Panc1 (cell line): Measurements from ENCODE around the gene PRPF19. TPM values are rescaled to one million over a fixed set of nuclear protein-coding genes. Genes with fewer than 3 reads are reported as not detected.

Source experiments
- ATAC-seq: fragments of 200-7000 bp; cut with Tn5 transposase; 2 replicates; pipeline ENCODE4 v1.9.1; 2020; ENCODE audit warnings: mild to moderate bottlenecking, moderate library complexity
- BruUV-seq: library from RNA; stranded (reverse); fragments of 400-500 nt; replicated peaks from 2 replicates; lab custom pipeline; 2021; lab: Mats Ljungman, UMichigan
- CTCF ChIA-PET: fragments of 300-600 bp; sonication (Branson Sonifier 250); formaldehyde crosslinking; loops from one replicate; lab custom pipeline; 2022; ENCODE audit warnings: antibody characterized with exemption; lab: Charles Lee
- POLR2A ChIA-PET: fragments of 300-600 bp; sonication (Branson Sonifier 250); formaldehyde crosslinking; loops from one replicate; lab custom pipeline; 2022; ENCODE audit warnings: antibody characterized with exemption; lab: Charles Lee
- DNase-seq: peaks from one replicate; pipeline ENCODE4 v3.0.0-alpha.2; 2010; ENCODE audit warnings: low read depth, low spot score
- H3K27ac ChIP-seq: 2 replicates; pipeline ENCODE4 v1.5.1; 2011; ENCODE audit warnings: mild to moderate bottlenecking, low read length, inconsistent platforms
- H3K27me3 ChIP-seq: fragments of 200-500 bp; sonication (Bioruptor generic); 2 replicates; pipeline ENCODE4 v1.6.0; 2014; ENCODE audit warnings: low read length, inconsistent platforms; ENCODE audit not compliant: control insufficient read depth, insufficient read depth
- H3K36me3 ChIP-seq: fragments of 200-500 bp; sonication (Bioruptor generic); 2 replicates; pipeline ENCODE4 v1.5.1; 2014; ENCODE audit warnings: inconsistent platforms, mild to moderate bottlenecking, low read length, moderate library complexity; ENCODE audit not compliant: control insufficient read depth, insufficient read depth
- H3K4me1 ChIP-seq: 2 replicates; pipeline ENCODE4 v1.5.1; 2011; ENCODE audit warnings: inconsistent platforms, mild to moderate bottlenecking, low read length, moderate library complexity; ENCODE audit not compliant: control insufficient read depth, insufficient read depth
- H3K4me3 ChIP-seq, 2 experiments: 2 replicates each; pipeline ENCODE4 v1.5.1; 2011 to 2012; ENCODE audit warnings: low read depth in 2 of 2, low read length in 2 of 2, mild to moderate bottlenecking in 2 of 2, inconsistent platforms in 1 of 2, moderate library complexity in 1 of 2
- H3K9me3 ChIP-seq: fragments of 200-500 bp; sonication (Bioruptor generic); 2 replicates; pipeline ENCODE4 v1.5.1; 2014; ENCODE audit warnings: low read depth, mild to moderate bottlenecking, inconsistent platforms, low read length, moderate library complexity; ENCODE audit not compliant: control insufficient read depth, insufficient read depth
- CTCF ChIP-seq: fragments of 450-650 bp; IDR thresholded peaks from 2 replicates; pipeline ENCODE4 v1.5.1; 2017; ENCODE audit warnings: mild to moderate bottlenecking
- POLR2AphosphoS5 ChIP-seq: IDR thresholded peaks from 2 replicates; pipeline ENCODE4 v1.6.1; 2012; ENCODE audit warnings: mild to moderate bottlenecking, low read depth, low read length, moderate library complexity
- REST ChIP-seq, 2 experiments: IDR thresholded peaks; 2 replicates each; pipeline ENCODE4 v1.6.1; 2011 to 2012; ENCODE audit warnings: low read depth in 2 of 2, control low read depth in 1 of 2, low read length in 1 of 2, mild to moderate bottlenecking in 1 of 2, moderate library complexity in 1 of 2; ENCODE audit not compliant: insufficient read depth in 1 of 2
- SIN3A ChIP-seq: IDR thresholded peaks from 2 replicates; pipeline ENCODE4 v1.6.1; 2012; ENCODE audit warnings: low read depth, mild to moderate bottlenecking, low read length, moderate library complexity, borderline replicate concordance; ENCODE audit not compliant: insufficient read depth
- TCF7L2 ChIP-seq: IDR thresholded peaks from 2 replicates; pipeline ENCODE4 v1.6.1; 2011; ENCODE audit warnings: mild to moderate bottlenecking, low read depth, low read length, inconsistent platforms
- in situ Hi-C: cut with HindIII; loops from 2 replicates; pipeline ENCODE4 v1.10.0; 2016; ENCODE audit warnings: low sequenced_read_pairs, low pct_unique_long_range_greater_than_20kb
- intact Hi-C: fragments of 100-400 bp; cut with micrococcal nuclease; formaldehyde crosslinking; loops from one replicate; pipeline ENCODE4 v1.10.0; 2022; ENCODE audit not compliant: unreplicated experiment
- total RNA-seq: library from RNA; stranded (reverse); gene quantifications from one replicate; pipeline ENCODE4 v1.2.1, GENCODE V29; 2021; ENCODE audit not compliant: unreplicated experiment

PRPF19 gene
- total RNA-seq, 1 experiment from 2014 or later, result 149 TPM

GRCh38 chr11:60932605-60933356 is 26.4 kb upstream of the PRPF19 start:
- ATAC-seq, result no peak
- intact Hi-C loops (no loop called here), in situ Hi-C loops (no loop called here)
- ChIA-PET POLR2A (no interaction called here), CTCF (no interaction called here)
- Histone ChIP-seq H3K27ac (no peak overlapping the region), H3K27me3 (no peaks in the 10 kb centered on the region), H3K4me3 (no peak overlapping the region), H3K36me3 (no peaks in the 10 kb centered on the region; the same call in 1 of the 2 replicates), H3K9me3 (no peaks in the 10 kb centered on the region), H3K4me1 (no peaks in the 10 kb centered on the region)
- no peak for TF ChIP-seq CTCF
- no peak for TF ChIP-seq TCF7L2
- no peak for TF ChIP-seq REST (IDR thresholded peaks at IDR 0.05; ENCODE audit: insufficient read depth in 1 of 2, low read depth in 2 of 2, low read length in 1 of 2)
- no peak for DNase-seq
- BruUV-seq, result no TSS peak

GRCh38 chr11:60931917-60932316 is 25.5 kb upstream of the PRPF19 start:
- BruUV-seq, result no TSS peak
- H3K27ac ChIP-seq, result no peak overlapping the region
- TF ChIP-seq REST (IDR thresholded peaks at IDR 0.05; ENCODE audit: insufficient read depth in 1 of 2, low read depth in 2 of 2, low read length in 1 of 2), result no peak
- no peak for TF ChIP-seq SIN3A
- TF ChIP-seq POLR2AphosphoS5, result no peak
- no peak for TF ChIP-seq TCF7L2
- no peaks in the 10 kb centered on the region; the same call in 1 of the 2 replicates for H3K36me3 ChIP-seq
- ATAC-seq (no peak), DNase-seq (no peak)
- intact Hi-C loops (no loop called here), in situ Hi-C loops (no loop called here)
- ChIA-PET POLR2A (no interaction called here), CTCF (interaction anchor here (0.5 kb wide), 1 partner anchor 11 kb away, joined by 3 read pairs; no protein-coding TSS in a partner anchor)
- H3K9me3 ChIP-seq, result no peaks in the 10 kb centered on the region
- no peaks in the 10 kb centered on the region for H3K27me3 ChIP-seq
- H3K4me3 ChIP-seq, result no peak overlapping the region
- H3K4me1 ChIP-seq, result no peaks in the 10 kb centered on the region
